ENCODE data around the gene TMEM242. TPM values are rescaled to one million over a fixed set of nuclear protein-coding genes. Genes with fewer than 3 reads are reported as not detected.

The TMEM242 gene
- polyA plus RNA-seq, 2 of the 4 experiments (the other 2 are of a cell fraction): 5.3 to 7.4 TPM

DNA sequence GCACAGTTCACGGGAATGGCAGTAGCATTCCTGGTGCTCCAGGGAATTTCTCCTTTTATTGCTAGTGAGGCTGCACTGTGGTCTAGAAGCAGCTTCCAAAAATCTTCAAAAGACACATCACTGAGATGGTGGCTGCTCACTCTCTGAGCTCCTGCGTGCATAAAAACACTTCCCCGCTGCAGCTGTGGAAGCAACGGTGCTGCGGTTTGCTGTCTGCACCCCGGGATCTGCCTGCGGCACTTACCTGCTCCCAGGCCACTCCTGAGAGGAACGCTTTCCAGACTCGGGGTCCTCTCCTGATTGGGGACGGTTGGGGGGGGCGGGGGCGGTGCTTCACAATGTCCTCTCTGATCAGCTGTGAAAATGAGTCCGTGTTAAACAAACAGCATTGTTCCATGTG, 77.9 kb downstream of the TMEM242 start:
- ChIA-PET POLR2A (no interaction called here), CTCF (interaction anchor here (1.0 to 3.0 kb wide), 2 partner anchors 9 to 28 kb away, joined by 3 to 9 read pairs; no protein-coding TSS in a partner anchor)
- ATAC-seq (no peak), FAIRE-seq (no peak), DNase-seq (ENCODE audit: low read depth in 1 of 2, low spot score in 1 of 2) (no peak)
- TF ChIP-seq HEYL (CRISPR knock-in tag; IDR thresholded peaks at IDR 0.05) (no peak), ZC3H11A (IDR thresholded peaks at IDR 0.05) (no peak), HOXB13 (CRISPR knock-in tag; IDR thresholded peaks at IDR 0.05; ENCODE audit: low read depth) (no peak), EP300 (IDR thresholded peaks at IDR 0.05) (no peak), TFCP2L1 (CRISPR knock-in tag; IDR thresholded peaks at IDR 0.05) (no peak), MYC (IDR thresholded peaks at IDR 0.05; ENCODE audit: borderline replicate concordance, low read length) (no peak), CHD2 (IDR thresholded peaks at IDR 0.05; ENCODE audit: low read length, partially characterized antibody) (no peak), HOXB5 (CRISPR knock-in tag; IDR thresholded peaks at IDR 0.05) (no peak), CBX2 (IDR thresholded peaks at IDR 0.05; ENCODE audit: borderline replicate concordance, low read depth) (no peak), FOSB (CRISPR knock-in tag; IDR thresholded peaks at IDR 0.05) (no peak), CHD4 (IDR thresholded peaks at IDR 0.05; ENCODE audit: borderline replicate concordance) (no peak), EHMT2 (IDR thresholded peaks at IDR 0.05; ENCODE audit: low read depth) (no peak), CEBPB (IDR thresholded peaks at IDR 0.05) (no peak), ZSCAN20 (CRISPR knock-in tag; IDR thresholded peaks at IDR 0.05) (no peak), RCOR1 (IDR thresholded peaks at IDR 0.05; ENCODE audit: low read depth, low read length) (no peak)
- TF ChIP-seq, protein P1, sequence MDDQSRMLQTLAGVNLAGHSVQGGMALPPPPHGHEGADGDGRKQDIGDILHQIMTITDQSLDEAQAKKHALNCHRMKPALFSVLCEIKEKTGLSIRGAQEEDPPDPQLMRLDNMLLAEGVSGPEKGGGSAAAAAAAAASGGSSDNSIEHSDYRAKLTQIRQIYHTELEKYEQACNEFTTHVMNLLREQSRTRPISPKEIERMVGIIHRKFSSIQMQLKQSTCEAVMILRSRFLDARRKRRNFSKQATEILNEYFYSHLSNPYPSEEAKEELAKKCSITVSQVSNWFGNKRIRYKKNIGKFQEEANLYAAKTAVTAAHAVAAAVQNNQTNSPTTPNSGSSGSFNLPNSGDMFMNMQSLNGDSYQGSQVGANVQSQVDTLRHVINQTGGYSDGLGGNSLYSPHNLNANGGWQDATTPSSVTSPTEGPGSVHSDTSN (IDR thresholded peaks at IDR 0.05): no peak
- H3K27ac ChIP-seq: no peak overlapping the region
- no peaks in the 10 kb centered on the region; the same call in 2 of the 3 replicates for H3K9me3 ChIP-seq
- no peak overlapping the region for H3K4me3 ChIP-seq
- no peak overlapping the region for H3K4me2 ChIP-seq
- WGBS (ENCODE audit: missing lambda C conversion rate): 68% methylated on average over 9 of the region's 13 CpGs
- H3K4me1 ChIP-seq: no peaks in the 10 kb centered on the region

DNA sequence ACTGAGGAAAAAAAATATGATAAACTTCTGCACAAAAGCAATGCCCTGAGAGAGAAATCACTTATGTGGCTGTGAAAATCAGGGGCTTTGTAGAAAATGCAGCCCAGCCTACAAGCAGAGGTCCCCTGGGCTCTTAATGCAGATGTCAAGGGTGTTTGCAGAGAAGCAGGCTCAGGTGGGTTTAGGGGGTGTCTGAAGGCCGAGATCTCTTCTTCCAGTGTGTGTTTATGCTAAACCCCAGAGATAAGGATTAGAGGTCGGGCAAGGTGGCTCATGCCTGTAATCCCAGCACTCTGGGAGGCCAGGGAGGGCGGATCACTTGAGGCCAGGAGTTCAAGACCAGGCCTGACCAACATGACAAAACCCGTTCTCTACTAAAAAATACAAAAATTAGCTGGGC, 78.5 kb downstream of the TMEM242 start:
- WGBS (ENCODE audit: missing lambda C conversion rate): 51% methylated on average over 4 of the region's 4 CpGs
- H3K4me1 ChIP-seq: no peaks in the 10 kb centered on the region
- POLR2A ChIA-PET: no interaction called here
- FAIRE-seq: no peak
- no peak for DNase-seq (ENCODE audit: low read depth in 1 of 2, low spot score in 1 of 2)
- no peak overlapping the region for H3K4me3 ChIP-seq
- TF ChIP-seq CHD2 (IDR thresholded peaks at IDR 0.05; ENCODE audit: low read length, partially characterized antibody): no peak
- no peak for TF ChIP-seq CBX8 (IDR thresholded peaks at IDR 0.05)
- TF ChIP-seq TP53 (CRISPR knock-in tag; IDR thresholded peaks at IDR 0.05): no peak
- no peak for TF ChIP-seq KDM5A (IDR thresholded peaks at IDR 0.05)
- TF ChIP-seq EHMT2 (IDR thresholded peaks at IDR 0.05; ENCODE audit: low read depth): no peak
- TF ChIP-seq ZC3H11A (IDR thresholded peaks at IDR 0.05): no peak
- TF ChIP-seq TFCP2L1 (CRISPR knock-in tag; IDR thresholded peaks at IDR 0.05): no peak
- TF ChIP-seq FOSL2 (IDR thresholded peaks at IDR 0.05): no peak
- no peak for TF ChIP-seq FOSL2 (CRISPR knock-in tag; IDR thresholded peaks at IDR 0.05)
- TF ChIP-seq NFE2L2 (conservative IDR thresholded peaks at IDR 0.05; ENCODE audit: low read length): no peak
- TF ChIP-seq ZFP36 (IDR thresholded peaks at IDR 0.05; ENCODE audit: borderline replicate concordance, partially characterized antibody): no peak
- TF ChIP-seq SMC3 (IDR thresholded peaks at IDR 0.05): no peak
- no peak for TF ChIP-seq HDAC2 (IDR thresholded peaks at IDR 0.05)
- TF ChIP-seq HOXB13 (CRISPR knock-in tag; IDR thresholded peaks at IDR 0.05; ENCODE audit: low read depth): no peak
- TF ChIP-seq, protein P2, sequence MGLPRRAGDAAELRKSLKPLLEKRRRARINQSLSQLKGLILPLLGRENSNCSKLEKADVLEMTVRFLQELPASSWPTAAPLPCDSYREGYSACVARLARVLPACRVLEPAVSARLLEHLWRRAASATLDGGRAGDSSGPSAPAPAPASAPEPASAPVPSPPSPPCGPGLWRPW (IDR thresholded peaks at IDR 0.05): no peak
- no peak for TF ChIP-seq HEYL (CRISPR knock-in tag; IDR thresholded peaks at IDR 0.05)
- CTCF ChIA-PET: interaction anchor here (0.5 to 3.0 kb wide), 2 partner anchors 9 to 33 kb away, joined by 3 to 9 read pairs; no protein-coding TSS in a partner anchor
- H3K9me3 ChIP-seq: no peaks in the 10 kb centered on the region; the same call in 2 of the 3 replicates
- H3K4me2 ChIP-seq: no peak overlapping the region
- no peak overlapping the region for H3K27ac ChIP-seq
- ATAC-seq: no peak

DNA sequence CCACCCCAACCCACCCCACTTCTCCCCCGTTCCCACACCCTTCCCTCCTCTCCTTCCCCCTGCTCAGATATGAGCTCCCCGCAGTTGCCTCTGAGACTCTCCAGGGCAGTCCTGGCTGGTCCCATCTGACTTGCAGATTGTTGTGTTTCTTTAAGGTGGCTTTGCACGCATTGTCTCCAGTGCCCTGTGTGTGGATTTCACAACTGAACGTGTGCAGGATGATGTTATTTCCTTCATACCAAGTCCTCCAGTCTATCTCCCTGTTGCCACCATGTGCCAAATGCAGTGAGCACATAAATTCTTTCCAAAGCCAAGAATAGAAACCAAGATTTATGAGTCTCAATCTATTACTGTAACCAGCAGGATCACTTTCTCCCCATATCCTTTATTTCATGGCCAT, 79.1 kb downstream of the TMEM242 start:
- no peak for TF ChIP-seq FOXS1 (CRISPR knock-in tag; IDR thresholded peaks at IDR 0.05)
- TF ChIP-seq RARB (CRISPR knock-in tag; IDR thresholded peaks at IDR 0.05): no peak
- TF ChIP-seq, protein P3, sequence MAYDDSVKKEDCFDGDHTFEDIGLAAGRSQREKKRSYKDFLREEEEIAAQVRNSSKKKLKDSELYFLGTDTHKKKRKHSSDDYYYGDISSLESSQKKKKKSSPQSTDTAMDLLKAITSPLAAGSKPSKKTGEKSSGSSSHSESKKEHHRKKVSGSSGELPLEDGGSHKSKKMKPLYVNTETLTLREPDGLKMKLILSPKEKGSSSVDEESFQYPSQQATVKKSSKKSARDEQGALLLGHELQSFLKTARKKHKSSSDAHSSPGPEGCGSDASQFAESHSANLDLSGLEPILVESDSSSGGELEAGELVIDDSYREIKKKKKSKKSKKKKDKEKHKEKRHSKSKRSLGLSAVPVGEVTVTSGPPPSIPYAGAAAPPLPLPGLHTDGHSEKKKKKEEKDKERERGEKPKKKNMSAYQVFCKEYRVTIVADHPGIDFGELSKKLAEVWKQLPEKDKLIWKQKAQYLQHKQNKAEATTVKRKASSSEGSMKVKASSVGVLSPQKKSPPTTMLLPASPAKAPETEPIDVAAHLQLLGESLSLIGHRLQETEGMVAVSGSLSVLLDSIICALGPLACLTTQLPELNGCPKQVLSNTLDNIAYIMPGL (CRISPR knock-in tag; IDR thresholded peaks at IDR 0.05; ENCODE audit: borderline replicate concordance): no peak
- no peak for TF ChIP-seq MAZ (IDR thresholded peaks at IDR 0.05; ENCODE audit: borderline replicate concordance, low read depth, low read length)
- no peak for TF ChIP-seq ZC3H11A (IDR thresholded peaks at IDR 0.05)
- TF ChIP-seq HEYL (CRISPR knock-in tag; IDR thresholded peaks at IDR 0.05): no peak
- TF ChIP-seq, protein P2 (IDR thresholded peaks at IDR 0.05): no peak
- TF ChIP-seq HDAC2 (IDR thresholded peaks at IDR 0.05): no peak
- TF ChIP-seq EHMT2 (IDR thresholded peaks at IDR 0.05; ENCODE audit: low read depth): no peak
- TF ChIP-seq, protein P4, sequence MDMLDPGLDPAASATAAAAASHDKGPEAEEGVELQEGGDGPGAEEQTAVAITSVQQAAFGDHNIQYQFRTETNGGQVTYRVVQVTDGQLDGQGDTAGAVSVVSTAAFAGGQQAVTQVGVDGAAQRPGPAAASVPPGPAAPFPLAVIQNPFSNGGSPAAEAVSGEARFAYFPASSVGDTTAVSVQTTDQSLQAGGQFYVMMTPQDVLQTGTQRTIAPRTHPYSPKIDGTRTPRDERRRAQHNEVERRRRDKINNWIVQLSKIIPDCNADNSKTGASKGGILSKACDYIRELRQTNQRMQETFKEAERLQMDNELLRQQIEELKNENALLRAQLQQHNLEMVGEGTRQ (IDR thresholded peaks at IDR 0.05): no peak
- TF ChIP-seq GATA3 (IDR thresholded peaks at IDR 0.05; ENCODE audit: borderline replicate concordance): no peak
- no peak for TF ChIP-seq ZFP36 (IDR thresholded peaks at IDR 0.05; ENCODE audit: borderline replicate concordance, partially characterized antibody)
- TF ChIP-seq FOSL2 (IDR thresholded peaks at IDR 0.05): no peak
- TF ChIP-seq FOSL2 (CRISPR knock-in tag; IDR thresholded peaks at IDR 0.05): no peak
- no peak for DNase-seq (ENCODE audit: low read depth in 1 of 2, low spot score in 1 of 2)
- no peak overlapping the region for H3K4me3 ChIP-seq
- no peaks in the 10 kb centered on the region; the same call in 2 of the 3 replicates for H3K9me3 ChIP-seq
- H3K4me1 ChIP-seq: no peaks in the 10 kb centered on the region
- no peak for ATAC-seq
- H3K27ac ChIP-seq: no peak overlapping the region
- no peak overlapping the region for H3K4me2 ChIP-seq
- no peak for FAIRE-seq
- ChIA-PET CTCF (interaction anchor here (1.5 to 3.0 kb wide), 2 partner anchors 8 to 23 kb away, joined by 5 to 9 read pairs; no protein-coding TSS in a partner anchor), POLR2A (no interaction called here)
- 53% methylated on average over 3 of the region's 4 CpGs for WGBS (ENCODE audit: missing lambda C conversion rate)

All from A549 (cell line).